HepG2 (cell line): ENCODE results near the gene PPP2R1B. TPM values are rescaled to one million over a fixed set of nuclear protein-coding genes. Genes with fewer than 3 reads are reported as not detected.

Source experiments
- ATAC-seq: fragments of 200-7000 bp; cut with Tn5 transposase; 3 replicates; pipeline ENCODE4 v1.9.1; 2020; ENCODE audit warnings: mild to moderate bottlenecking, moderate library complexity
- BruUV-seq: library from RNA; stranded (reverse); fragments of 400-500 nt; replicated peaks from 2 replicates; lab custom pipeline; 2021; lab: Mats Ljungman, UMichigan
- CTCF ChIA-PET: fragments of 300-600 bp; formaldehyde crosslinking; extraction: SDS; loops from one replicate; lab custom pipeline; 2021; ENCODE audit warnings: low total read pairs, inconsistent platforms, low intra/inter-chr PET ratio; lab: Yijun Ruan, JAX
- POLR2A ChIA-PET: fragments of 350-600 bp; sonication (Branson Sonifier 250); formaldehyde crosslinking; loops from one replicate; lab custom pipeline; 2020; ENCODE audit warnings: antibody characterized with exemption, inconsistent platforms; lab: Yijun Ruan, JAX
- DNase-seq: peaks from one replicate; pipeline ENCODE4 v3.0.0-alpha.2; 2015; ENCODE audit warnings: low spot score
- FAIRE-seq: peaks from 3 replicates; lab custom pipeline; 2011; peaks lifted over from hg19 to GRCh38; lab: Jason Lieb, UNC
- H2AFZ ChIP-seq: one replicate; pipeline ENCODE4 v1.6.1; 2011; ENCODE audit warnings: low read length, inconsistent platforms
- H3K27ac ChIP-seq: fragments of 300-600 bp; 3 replicates; pipeline ENCODE4 v1.8.0; 2011; ENCODE audit warnings: mixed run types, mild to moderate bottlenecking, mixed read lengths, low read length, inconsistent platforms; ENCODE audit not compliant: insufficient read depth; ENCODE audit errors: extremely low read length
- H3K27me3 ChIP-seq, 2 experiments: fragments of 200-600 bp in 1 of 2; 2 replicates in 1 of 2; 3 replicates in 1 of 2; pipeline versions ENCODE4 v1.6.0 to v1.8.0; 2011; ENCODE audit warnings: low read length in 2 of 2, mild to moderate bottlenecking in 2 of 2, moderate library complexity in 2 of 2, inconsistent platforms in 1 of 2; ENCODE audit not compliant: insufficient read depth in 2 of 2, control insufficient read depth in 1 of 2
- H3K36me3 ChIP-seq, 2 experiments: fragments of 200-600 bp in 1 of 2; replicated peaks in 1 of 2; 2 replicates in 1 of 2; 3 replicates in 1 of 2; pipeline versions ENCODE4 v1.5.1 to v1.8.0; 2011; ENCODE audit warnings: low read length in 2 of 2, inconsistent platforms in 1 of 2; ENCODE audit not compliant: insufficient read depth in 2 of 2, control insufficient read depth in 1 of 2
- H3K4me1 ChIP-seq: 2 replicates; pipeline ENCODE4 v1.5.1; 2012; ENCODE audit warnings: low read length, inconsistent platforms; ENCODE audit not compliant: insufficient read depth
- H3K4me2 ChIP-seq: 2 replicates; pipeline ENCODE4 v1.6.0; 2011; ENCODE audit warnings: low read depth, low read length, inconsistent platforms
- H3K4me3 ChIP-seq, 3 experiments: fragments of 200-600 bp in 1 of 3; sonication (generic), shearing (Covaris generic) in 1 of 3; replicated peaks in 1 of 3; 2 replicates each; pipeline ENCODE4 v1.5.1; 2011 to 2016; ENCODE audit warnings: low read length in 3 of 3, inconsistent platforms in 2 of 3, low read depth in 2 of 3, mild to moderate bottlenecking in 2 of 3, control low read depth in 1 of 3, mixed read lengths in 1 of 3; ENCODE audit not compliant: insufficient read depth in 1 of 3
- H3K79me2 ChIP-seq: one replicate; pipeline ENCODE4 v1.6.1; 2011; ENCODE audit warnings: low read length, inconsistent platforms; ENCODE audit not compliant: insufficient read depth
- H3K9ac ChIP-seq: 2 replicates; pipeline ENCODE4 v1.6.0; 2011; ENCODE audit warnings: mild to moderate bottlenecking, low read depth, low read length, inconsistent platforms; ENCODE audit not compliant: insufficient read depth
- H3K9me3 ChIP-seq: 2 replicates; pipeline ENCODE4 v1.5.1; 2012; ENCODE audit warnings: mild to moderate bottlenecking, low read length
- H4K20me1 ChIP-seq: 2 replicates; pipeline ENCODE4 v1.6.0; 2011; ENCODE audit warnings: inconsistent platforms, mild to moderate bottlenecking, low read length, moderate library complexity; ENCODE audit not compliant: insufficient read depth
- ATAD3A ChIP-seq: sonication (generic); formaldehyde crosslinking; IDR thresholded peaks from 2 replicates; pipeline ENCODE4 v1.4.0; 2020; ENCODE audit warnings: missing genetic modification reagents
- BRCA1 ChIP-seq: sonication (generic); formaldehyde crosslinking; IDR thresholded peaks from 2 replicates; pipeline ENCODE4 v1.4.0; 2020; ENCODE audit warnings: missing genetic modification reagents
- FOXJ3 ChIP-seq: sonication (generic); formaldehyde crosslinking; IDR thresholded peaks from 2 replicates; pipeline ENCODE4 v1.4.0; 2020; ENCODE audit warnings: missing genetic modification reagents, mild to moderate bottlenecking, borderline replicate concordance
- GMEB1 ChIP-seq: sonication (generic); formaldehyde crosslinking; IDR thresholded peaks from 2 replicates; pipeline ENCODE4 v1.5.1; 2020; ENCODE audit warnings: missing genetic modification reagents, mild to moderate bottlenecking, borderline replicate concordance
- HBP1 ChIP-seq: IDR thresholded peaks from 2 replicates; pipeline ENCODE4 v1.6.1; 2016; ENCODE audit warnings: low read depth, control low read depth
- MAFK ChIP-seq, 2 experiments: IDR thresholded peaks in 1 of 2; conservative IDR thresholded peaks in 1 of 2; 2 replicates each; pipeline ENCODE4 v1.6.1; 2011; ENCODE audit warnings: improper control_type of control experiment in 2 of 2, low read length in 2 of 2
- MTF2 ChIP-seq: sonication (generic); formaldehyde crosslinking; IDR thresholded peaks from 2 replicates; pipeline ENCODE4 v1.5.0; 2020; ENCODE audit warnings: missing genetic modification reagents, borderline replicate concordance
- NFRKB ChIP-seq: fragments of 450-650 bp; IDR thresholded peaks from 2 replicates; pipeline ENCODE4 v1.6.1; 2017
- RBM22 ChIP-seq: fragments of 200-400 bp; formaldehyde crosslinking; optimal IDR thresholded peaks from 2 replicates; pipeline ENCODE3; 2017; ENCODE audit warnings: mild to moderate bottlenecking, low read length, moderate library complexity
- SNAI1 ChIP-seq: sonication (generic); formaldehyde crosslinking; IDR thresholded peaks from 2 replicates; pipeline ENCODE4 v1.5.0; 2020; ENCODE audit warnings: mild to moderate bottlenecking, missing genetic modification reagents, borderline replicate concordance
- ZNF235 ChIP-seq: sonication (generic); formaldehyde crosslinking; IDR thresholded peaks from 2 replicates; pipeline ENCODE4 v1.8.1; 2023; ENCODE audit warnings: mild to moderate bottlenecking, missing genetic modification reagents, borderline replicate concordance
- ZNF563 ChIP-seq: sonication (generic); formaldehyde crosslinking; IDR thresholded peaks from 2 replicates; pipeline ENCODE4 v1.8.0; 2022; ENCODE audit warnings: mild to moderate bottlenecking, moderate library complexity, missing genetic modification reagents
- ZNF704 ChIP-seq: sonication (generic); formaldehyde crosslinking; IDR thresholded peaks from 2 replicates; pipeline ENCODE4 v1.8.1; 2023; ENCODE audit warnings: mild to moderate bottlenecking, inconsistent platforms, moderate library complexity, missing genetic modification reagents, borderline replicate concordance
- ZNF782 ChIP-seq: sonication (generic); formaldehyde crosslinking; IDR thresholded peaks from 2 replicates; pipeline ENCODE4 v1.4.0; 2020; ENCODE audit warnings: missing genetic modification reagents, mild to moderate bottlenecking, borderline replicate concordance
- ZSCAN25 ChIP-seq: sonication (generic); formaldehyde crosslinking; IDR thresholded peaks from 2 replicates; pipeline ENCODE4 v1.8.0; 2022; ENCODE audit warnings: mild to moderate bottlenecking, missing genetic modification reagents
- ZZZ3 ChIP-seq: sonication (generic); formaldehyde crosslinking; IDR thresholded peaks from 2 replicates; pipeline ENCODE4 v1.4.0; 2020; ENCODE audit warnings: missing genetic modification reagents, mild to moderate bottlenecking, borderline replicate concordance
- WGBS: methylation state at CpG from one replicate; pipeline ENCODE4 v1.1.6; 2017; ENCODE audit warnings: low lambda C conversion rate; 5-methylcytosine and 5-hydroxymethylcytosine counted together
- in situ Hi-C: cut with HindIII; loops from 2 replicates; pipeline ENCODE4 v1.10.0; 2017; ENCODE audit warnings: low pct_unique_long_range_greater_than_20kb; ENCODE audit not compliant: extremely low pct_ligation_motif_present
- intact Hi-C: fragments of 100-400 bp; cut with micrococcal nuclease; formaldehyde crosslinking; loops from one replicate; pipeline ENCODE4 v1.10.0; 2022; ENCODE audit not compliant: unreplicated experiment
- polyA plus RNA-seq, 8 experiments: library from polyadenylated mRNA; depleted of rRNA in 3 of 8; stranded (reverse) in 7 of 8; unstranded in 1 of 8; fragments of >200 nt; fragmentation: Illumina TruSeq in 4 of 8; extraction: Trizol in 4 of 8; gene quantifications; 2 replicates each; pipeline versions ENCODE4 v1.2.1 to v1.2.3, GENCODE V29; 2011 to 2016; ENCODE audit warnings: low read depth in 4 of 8, missing spikeins in 1 of 8, mixed read lengths in 1 of 8; ENCODE audit not compliant: insufficient read depth in 1 of 8
- total RNA-seq, 5 experiments: library from RNA; depleted of rRNA; stranded (reverse); fragments of >200 nt; fragmentation: Illumina TruSeq; extraction: Trizol; gene quantifications; 2 replicates each; pipeline ENCODE4 v1.2.3, GENCODE V29; 2016; ENCODE audit warnings: low read depth in 1 of 5
- TF ChIP-seq, protein P1 (sequence below): sonication (generic); formaldehyde crosslinking; IDR thresholded peaks from 2 replicates; pipeline ENCODE4 v1.4.0; 2020; ENCODE audit warnings: missing genetic modification reagents

PPP2R1B gene
- total and polyA plus RNA-seq, 2 of the 13 experiments (the other 11 are each of a cell fraction or from before 2014, with no cell fraction given), result 22.1 to 56.8 TPM

GRCh38 chr11:111694851-111695250 lies 71.3 kb downstream of the PPP2R1B start:
- POLR2A ChIA-PET, result no interaction called here
- Histone ChIP-seq H3K4me2 (no peak overlapping the region), H3K36me3 (peaks cover 0 to 26% of the 10 kb centered on the region in 2 experiments; a peak in 3 of 5 replicates), H3K4me1 (peaks cover 29% of the 10 kb centered on the region), H3K9me3 (no peaks in the 10 kb centered on the region), H3K4me3 (no peak overlapping the region), H3K79me2 (no peaks in the 10 kb centered on the region), H4K20me1 (no peaks in the 10 kb centered on the region), H3K27me3 (no peaks in the 10 kb centered on the region), H3K9ac (no peak overlapping the region), H2AFZ (no peak overlapping the region), H3K27ac (no peak overlapping the region)
- DNase-seq (no peak), FAIRE-seq (no peak), ATAC-seq (no peak)
- WGBS, result 80% methylated on average over 4 of the region's 4 CpGs
- in situ Hi-C loops (no loop called here), intact Hi-C loops (loop anchor here (5.0 kb wide), 1 partner anchor 93 kb away; the partner anchor contains the start of gene SIK2)
- no TSS peak for BruUV-seq
- CTCF ChIA-PET, result no interaction called here
- TF ChIP-seq, protein P1, sequence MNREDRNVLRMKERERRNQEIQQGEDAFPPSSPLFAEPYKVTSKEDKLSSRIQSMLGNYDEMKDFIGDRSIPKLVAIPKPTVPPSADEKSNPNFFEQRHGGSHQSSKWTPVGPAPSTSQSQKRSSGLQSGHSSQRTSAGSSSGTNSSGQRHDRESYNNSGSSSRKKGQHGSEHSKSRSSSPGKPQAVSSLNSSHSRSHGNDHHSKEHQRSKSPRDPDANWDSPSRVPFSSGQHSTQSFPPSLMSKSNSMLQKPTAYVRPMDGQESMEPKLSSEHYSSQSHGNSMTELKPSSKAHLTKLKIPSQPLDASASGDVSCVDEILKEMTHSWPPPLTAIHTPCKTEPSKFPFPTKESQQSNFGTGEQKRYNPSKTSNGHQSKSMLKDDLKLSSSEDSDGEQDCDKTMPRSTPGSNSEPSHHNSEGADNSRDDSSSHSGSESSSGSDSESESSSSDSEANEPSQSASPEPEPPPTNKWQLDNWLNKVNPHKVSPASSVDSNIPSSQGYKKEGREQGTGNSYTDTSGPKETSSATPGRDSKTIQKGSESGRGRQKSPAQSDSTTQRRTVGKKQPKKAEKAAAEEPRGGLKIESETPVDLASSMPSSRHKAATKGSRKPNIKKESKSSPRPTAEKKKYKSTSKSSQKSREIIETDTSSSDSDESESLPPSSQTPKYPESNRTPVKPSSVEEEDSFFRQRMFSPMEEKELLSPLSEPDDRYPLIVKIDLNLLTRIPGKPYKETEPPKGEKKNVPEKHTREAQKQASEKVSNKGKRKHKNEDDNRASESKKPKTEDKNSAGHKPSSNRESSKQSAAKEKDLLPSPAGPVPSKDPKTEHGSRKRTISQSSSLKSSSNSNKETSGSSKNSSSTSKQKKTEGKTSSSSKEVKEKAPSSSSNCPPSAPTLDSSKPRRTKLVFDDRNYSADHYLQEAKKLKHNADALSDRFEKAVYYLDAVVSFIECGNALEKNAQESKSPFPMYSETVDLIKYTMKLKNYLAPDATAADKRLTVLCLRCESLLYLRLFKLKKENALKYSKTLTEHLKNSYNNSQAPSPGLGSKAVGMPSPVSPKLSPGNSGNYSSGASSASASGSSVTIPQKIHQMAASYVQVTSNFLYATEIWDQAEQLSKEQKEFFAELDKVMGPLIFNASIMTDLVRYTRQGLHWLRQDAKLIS (CRISPR knock-in tag), result no peak
- no peak for TF ChIP-seq SNAI1 (CRISPR knock-in tag)
- TF ChIP-seq RBM22, result no peak
- TF ChIP-seq ZSCAN25 (CRISPR knock-in tag), result no peak
- no peak for TF ChIP-seq ZNF704 (CRISPR knock-in tag)
- no peak for TF ChIP-seq HBP1
- TF ChIP-seq ZZZ3 (CRISPR knock-in tag), result no peak
- no peak for TF ChIP-seq ZNF563
- TF ChIP-seq GMEB1 (CRISPR knock-in tag), result no peak
- TF ChIP-seq ATAD3A, result no peak
- no peak for TF ChIP-seq MAFK (conservative IDR thresholded peaks at IDR 0.05 in 1 of 2, IDR thresholded peaks at IDR 0.05 in 1 of 2; ENCODE audit: low read length in 2 of 2)
- no peak for TF ChIP-seq FOXJ3 (CRISPR knock-in tag)
- no peak for TF ChIP-seq MTF2
- TF ChIP-seq NFRKB, result no peak
- TF ChIP-seq BRCA1 (CRISPR knock-in tag), result no peak
- no peak for TF ChIP-seq ZNF235 (CRISPR knock-in tag)
- TF ChIP-seq ZNF782, result no peak
